Mammary epithelial cell (primary cell): ENCODE measurements around the gene C20orf141.

Source experiments
- CTCF ChIP-seq, 2 donors: IDR thresholded peaks in 1 of 2; conservative IDR thresholded peaks in 1 of 2; 2 replicates each; pipeline ENCODE4 v1.5.1; 2011 to 2012; ENCODE audit warnings: inconsistent platforms in 2 of 2, low read length in 2 of 2, mild to moderate bottlenecking in 2 of 2, control low read depth in 1 of 2, low read depth in 1 of 2; ENCODE audit not compliant: insufficient read depth in 1 of 2; ENCODE audit errors: extremely low read depth in 1 of 2
- EZH2 ChIP-seq: IDR thresholded peaks from 2 replicates; pipeline ENCODE4 v1.6.1; 2012; ENCODE audit warnings: low read length, inconsistent platforms, borderline replicate concordance

- TF ChIP-seq CTCF (conservative IDR thresholded peaks at IDR 0.05 in 1 of 2, IDR thresholded peaks at IDR 0.05 in 1 of 2; ENCODE audit: extremely low read depth in 1 of 2, insufficient read depth in 1 of 2, low read depth in 1 of 2, low read length in 2 of 2) (no peak), EZH2 (no peak)
These were observed 30.8 kb upstream of the C20orf141 start for GRCh38 chr20:2783908-2784566.
